ENCODE measurements around the gene SPTBN4. TPM values are rescaled to one million over a fixed set of nuclear protein-coding genes. Genes with fewer than 3 reads are reported as not detected.

SPTBN4 gene
- total RNA-seq, 6 donors from 2014 or later, result 0.33 to 8.4 (median 0.67) TPM

- DNase-seq (no peak), ATAC-seq (ENCODE audit: low FRiP score in 2 of 2) (no peak)
- Histone ChIP-seq H3K27ac (no peak overlapping the region), H3K9me3 (no peaks in the 10 kb centered on the region), H3K27me3 (no peaks in the 10 kb centered on the region), H3K36me3 (no peaks in the 10 kb centered on the region), H3K4me3 (no peak overlapping the region), H3K4me1 (no peaks in the 10 kb centered on the region)
- WGBS, 2 donors, result 8 to 20% methylated on average over 1 of the region's 1 CpG
- no peak for TF ChIP-seq POLR2AphosphoS5 (IDR thresholded peaks at IDR 0.05)
These were observed 36.5 kb downstream of the SPTBN4 start for GRCh38 chr19:40503320-40503695.

DNA sequence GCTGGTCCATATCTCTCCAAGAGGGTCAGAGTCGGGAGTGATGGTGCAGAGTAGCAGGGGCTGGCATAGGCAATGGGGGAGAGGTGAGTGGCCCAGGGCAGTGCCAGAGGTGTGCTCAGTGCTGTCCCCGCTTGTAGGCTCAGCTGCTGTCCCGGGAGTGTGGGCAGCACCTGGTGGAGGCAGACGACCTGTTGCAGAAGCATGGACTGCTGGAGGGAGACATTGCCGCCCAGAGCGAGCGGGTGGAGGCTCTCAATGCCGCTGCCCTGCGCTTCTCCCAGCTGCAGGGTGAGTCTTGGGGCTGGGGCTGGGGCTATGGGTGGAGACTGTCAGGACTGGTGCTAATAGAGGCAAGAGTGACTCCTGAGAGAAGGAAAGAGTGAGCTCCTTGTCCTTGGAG, 39.3 kb downstream of the SPTBN4 start:
- H3K36me3 ChIP-seq, result no peaks in the 10 kb centered on the region
- DNase-seq, result peak in 1 of 2 donors; percentile 53
- H3K27ac ChIP-seq, result no peak overlapping the region
- H3K9me3 ChIP-seq, result no peaks in the 10 kb centered on the region
- TF ChIP-seq POLR2AphosphoS5 (IDR thresholded peaks at IDR 0.05) (no peak), EP300 (IDR thresholded peaks at IDR 0.05) (no peak), POLR2A (IDR thresholded peaks at IDR 0.05) (no peak)
- TF ChIP-seq, protein P1, sequence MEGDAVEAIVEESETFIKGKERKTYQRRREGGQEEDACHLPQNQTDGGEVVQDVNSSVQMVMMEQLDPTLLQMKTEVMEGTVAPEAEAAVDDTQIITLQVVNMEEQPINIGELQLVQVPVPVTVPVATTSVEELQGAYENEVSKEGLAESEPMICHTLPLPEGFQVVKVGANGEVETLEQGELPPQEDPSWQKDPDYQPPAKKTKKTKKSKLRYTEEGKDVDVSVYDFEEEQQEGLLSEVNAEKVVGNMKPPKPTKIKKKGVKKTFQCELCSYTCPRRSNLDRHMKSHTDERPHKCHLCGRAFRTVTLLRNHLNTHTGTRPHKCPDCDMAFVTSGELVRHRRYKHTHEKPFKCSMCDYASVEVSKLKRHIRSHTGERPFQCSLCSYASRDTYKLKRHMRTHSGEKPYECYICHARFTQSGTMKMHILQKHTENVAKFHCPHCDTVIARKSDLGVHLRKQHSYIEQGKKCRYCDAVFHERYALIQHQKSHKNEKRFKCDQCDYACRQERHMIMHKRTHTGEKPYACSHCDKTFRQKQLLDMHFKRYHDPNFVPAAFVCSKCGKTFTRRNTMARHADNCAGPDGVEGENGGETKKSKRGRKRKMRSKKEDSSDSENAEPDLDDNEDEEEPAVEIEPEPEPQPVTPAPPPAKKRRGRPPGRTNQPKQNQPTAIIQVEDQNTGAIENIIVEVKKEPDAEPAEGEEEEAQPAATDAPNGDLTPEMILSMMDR (IDR thresholded peaks at IDR 0.05), result no peak
- no peak for ATAC-seq (ENCODE audit: low FRiP score in 2 of 2)
- H3K4me3 ChIP-seq, result no peak overlapping the region
- no peaks in the 10 kb centered on the region for H3K4me1 ChIP-seq
- WGBS, 2 donors, result 65 to 100% methylated on average over 1 to 8 of the region's 9 CpGs
- no peaks in the 10 kb centered on the region for H3K27me3 ChIP-seq

GRCh38 chr19:40507892-40508291, 41.1 kb downstream of the SPTBN4 start:
- TF ChIP-seq EP300 (IDR thresholded peaks at IDR 0.05), result no peak
- no peak for TF ChIP-seq POLR2AphosphoS5 (IDR thresholded peaks at IDR 0.05)
- TF ChIP-seq, protein P1 (IDR thresholded peaks at IDR 0.05), result no peak
- no peak for TF ChIP-seq POLR2A (IDR thresholded peaks at IDR 0.05)
- ATAC-seq (ENCODE audit: low FRiP score in 2 of 2) (no peak), DNase-seq (no peak)
- Histone ChIP-seq H3K36me3 (no peaks in the 10 kb centered on the region), H3K9me3 (no peaks in the 10 kb centered on the region), H3K4me3 (no peak overlapping the region), H3K27ac (no peak overlapping the region), H3K27me3 (peaks cover 0 to 12% (median 4%) of the 10 kb centered on the region in 4 donors), H3K4me1 (peaks cover 4 to 7% (median 6%) of the 10 kb centered on the region in 4 donors)
- 30 to 71% methylated on average over 2 of the region's 2 CpGs for WGBS, 2 donors

DNA sequence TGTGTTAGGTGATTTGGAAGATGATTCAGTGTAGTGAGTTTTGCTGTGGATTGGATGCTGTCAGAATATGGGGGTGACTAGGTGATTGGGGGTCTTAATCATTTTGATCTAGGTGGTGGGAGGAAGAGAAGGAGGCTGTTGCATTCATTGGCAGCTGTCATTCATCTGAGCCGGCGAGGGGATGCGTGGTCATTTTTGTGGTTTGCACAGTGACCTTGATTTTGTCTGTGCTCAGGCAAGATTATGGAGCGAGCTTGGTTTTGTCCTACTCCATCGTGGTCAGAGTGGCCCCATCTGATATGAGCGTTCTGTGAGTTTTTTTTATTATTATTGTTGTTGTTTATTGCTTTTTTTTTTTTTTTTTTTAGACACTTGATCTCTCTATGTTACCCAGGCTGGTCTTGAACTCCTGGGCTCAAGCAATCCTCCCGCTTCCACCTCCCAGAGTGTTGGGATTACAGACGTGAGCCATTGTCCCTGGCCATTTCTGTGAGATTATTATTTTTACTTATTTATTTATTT, 42.0 kb downstream of the SPTBN4 start:
- Histone ChIP-seq H3K4me3 (no peak overlapping the region), H3K9me3 (no peaks in the 10 kb centered on the region), H3K36me3 (no peaks in the 10 kb centered on the region), H3K27me3 (peaks cover 0 to 21% (median 8%) of the 10 kb centered on the region in 4 donors), H3K27ac (no peak overlapping the region), H3K4me1 (peaks cover 4 to 10% (median 8%) of the 10 kb centered on the region in 4 donors)
- 82 to 86% methylated on average over 8 of the region's 8 CpGs for WGBS, 2 donors
- DNase-seq, result no peak
- no peak for ATAC-seq (ENCODE audit: low FRiP score in 2 of 2)
- TF ChIP-seq, protein P1 (IDR thresholded peaks at IDR 0.05), result no peak
- TF ChIP-seq EP300 (IDR thresholded peaks at IDR 0.05), result no peak
- no peak for TF ChIP-seq POLR2A (IDR thresholded peaks at IDR 0.05)
- TF ChIP-seq POLR2AphosphoS5 (IDR thresholded peaks at IDR 0.05), result no peak

GRCh38 chr19:40510526-40511115, 43.8 kb downstream of the SPTBN4 start:
- WGBS, 2 donors, result 91 to 97% methylated on average over 7 of the region's 7 CpGs
- TF ChIP-seq EP300 (IDR thresholded peaks at IDR 0.05) (no peak), POLR2A (IDR thresholded peaks at IDR 0.05) (no peak)
- TF ChIP-seq, protein P1 (IDR thresholded peaks at IDR 0.05), result no peak
- no peak overlapping the region for H3K27ac ChIP-seq
- H3K36me3 ChIP-seq, result no peaks in the 10 kb centered on the region
- no peak for DNase-seq
- H3K27me3 ChIP-seq, result peaks cover 0 to 22% (median 8%) of the 10 kb centered on the region in 4 donors
- H3K4me1 ChIP-seq, result peaks cover 4 to 10% (median 8%) of the 10 kb centered on the region in 4 donors
- H3K4me3 ChIP-seq, result no peak overlapping the region
- ATAC-seq (ENCODE audit: low FRiP score in 2 of 2), result no peak
- H3K9me3 ChIP-seq, result no peaks in the 10 kb centered on the region

Data from upper lobe of left lung (tissue), 6 donors.